GM21723 (cell line): ENCODE results near the gene NFIA.

ENCODE experiments used
- ATAC-seq: cut with Tn5 transposase; IDR thresholded peaks from one replicate; pipeline ENCODE4 v1.9.1; 2021; ENCODE audit warnings: mild to moderate bottlenecking, moderate library complexity; ENCODE audit not compliant: unreplicated experiment

The NFIA gene

DNA sequence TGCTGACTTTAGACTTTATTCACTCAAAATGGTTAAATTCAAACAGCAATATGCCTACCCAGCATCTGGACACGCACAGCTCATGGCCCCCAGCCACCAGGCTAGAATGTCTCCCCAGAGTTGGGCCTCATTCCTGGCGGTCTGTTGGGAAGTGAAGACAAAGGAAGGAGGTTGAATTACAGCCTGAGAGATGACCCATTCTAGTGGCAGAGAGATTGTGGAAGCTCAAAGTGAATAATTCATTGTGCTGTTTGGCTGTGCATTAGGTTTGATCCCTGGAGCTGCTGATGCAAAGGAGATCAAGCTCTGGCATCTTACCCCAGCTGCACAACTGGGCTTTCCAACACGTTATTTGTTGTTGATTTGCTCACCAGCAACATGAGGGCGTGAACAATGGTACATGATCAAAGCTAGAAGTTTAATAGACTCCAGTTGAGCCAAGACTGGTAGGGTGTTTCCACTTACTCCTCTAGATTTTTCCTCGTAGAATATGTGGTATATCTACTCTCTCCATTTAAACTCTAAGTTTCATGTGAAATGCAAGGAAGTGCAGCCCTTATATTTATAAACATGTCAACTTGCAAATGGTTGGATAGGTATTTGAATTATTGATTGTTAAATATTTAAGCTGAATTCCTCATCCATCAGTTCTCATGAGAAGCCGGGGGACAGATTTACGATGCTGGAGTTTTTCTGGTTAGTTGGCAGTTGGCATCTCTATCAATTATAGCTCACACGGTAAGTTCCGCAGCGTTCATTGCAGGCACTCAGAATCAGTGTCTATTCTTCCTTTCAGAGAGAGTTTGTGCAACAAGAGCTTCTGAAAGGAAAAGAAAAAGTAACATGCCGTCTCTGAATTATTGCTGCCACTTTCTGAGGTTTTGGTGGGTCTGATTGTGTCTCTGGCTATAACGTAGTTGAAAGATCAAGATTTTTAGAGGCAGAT lies 419.9 kb downstream of the NFIA start:
- ATAC-seq: no peak

DNA sequence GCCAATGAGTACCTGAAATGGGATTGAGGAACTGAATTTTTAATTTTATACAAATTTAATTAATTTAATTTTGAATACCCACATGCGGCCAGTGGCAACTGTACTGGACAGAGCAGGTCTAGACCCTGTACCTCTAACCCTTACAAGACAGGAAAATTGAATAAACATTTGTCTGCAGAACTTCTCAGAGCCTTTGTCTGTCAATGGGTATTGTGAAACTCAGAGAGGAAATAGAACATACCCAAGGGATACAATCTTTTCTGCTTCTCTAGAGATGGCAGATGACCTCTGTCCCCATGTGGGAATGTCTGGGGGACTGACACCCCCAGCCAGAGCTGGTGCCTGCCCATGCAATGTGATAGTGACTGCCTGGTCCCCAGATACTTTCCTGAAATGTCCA lies 421.9 kb downstream of the NFIA start:
- ATAC-seq: no peak

DNA sequence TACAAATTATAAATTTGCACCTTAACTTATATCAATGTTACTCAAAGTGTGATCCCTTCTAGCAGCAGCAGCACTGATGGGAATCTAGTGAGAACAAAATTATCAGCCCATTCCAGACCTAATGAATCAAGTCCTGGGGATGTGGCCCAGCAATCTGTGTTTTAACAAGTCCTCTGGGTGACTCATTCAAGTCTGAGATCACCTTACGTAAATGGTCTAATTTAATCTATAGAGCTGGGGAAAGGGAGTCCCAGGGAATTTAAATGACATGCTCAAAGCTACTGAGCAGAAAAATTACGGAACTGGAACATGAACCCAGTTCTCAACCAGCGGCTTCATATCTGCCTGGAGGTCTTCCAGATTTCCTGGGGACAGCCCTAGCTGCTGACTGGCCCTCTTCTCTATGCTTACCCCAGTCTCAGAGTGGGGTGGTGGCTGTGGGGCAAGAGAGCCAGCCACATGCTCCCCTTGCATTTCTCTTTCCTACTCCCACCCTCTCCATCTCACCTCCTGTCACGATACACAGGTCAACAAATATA lies 422.6 kb downstream of the NFIA start:
- ATAC-seq: no peak

DNA sequence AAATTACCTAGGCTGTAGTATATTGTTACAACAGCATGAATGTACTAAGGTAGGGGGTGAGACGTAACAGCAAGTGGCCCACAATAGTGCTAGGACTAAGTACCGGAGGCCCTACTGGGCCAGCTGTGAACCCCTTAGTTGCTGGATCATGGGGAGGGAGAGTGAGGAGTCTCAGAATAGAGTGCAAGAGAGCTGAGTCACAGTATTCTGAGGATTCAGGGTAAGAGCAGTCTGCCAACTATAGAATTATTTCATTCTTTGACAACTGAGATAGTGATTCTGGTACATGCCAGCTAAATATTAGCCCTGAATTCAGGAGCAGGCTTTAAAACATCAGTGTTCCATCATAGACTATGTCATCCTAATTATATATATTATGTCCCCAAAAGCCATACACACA lies 423.9 kb downstream of the NFIA start:
- ATAC-seq: no peak

DNA sequence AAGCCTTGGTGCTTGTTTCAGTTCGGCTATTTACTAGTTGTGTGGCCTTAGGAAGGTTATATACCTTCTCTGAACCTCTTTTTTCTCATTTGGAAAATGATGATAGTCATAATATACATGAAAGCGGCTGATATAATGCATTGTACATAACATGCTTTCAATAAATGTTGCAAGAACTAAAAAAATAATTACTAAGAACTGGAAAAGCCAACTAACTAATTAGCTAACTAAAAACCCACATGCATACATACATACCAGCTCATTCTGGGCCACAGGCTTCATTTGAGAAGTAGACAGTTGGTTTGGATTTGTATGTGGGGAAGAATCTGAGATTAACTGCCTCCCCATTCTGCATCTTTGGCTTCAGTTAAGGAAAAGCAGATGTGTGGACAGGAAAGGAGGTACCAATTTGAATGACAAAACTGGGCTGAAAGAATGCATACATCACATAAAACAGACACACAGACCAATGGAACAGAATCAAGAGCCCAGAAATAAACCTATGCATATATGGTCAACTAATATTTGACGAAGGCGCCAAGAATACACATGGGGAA lies 424.7 kb downstream of the NFIA start:
- ATAC-seq: no peak
